CD4-positive, alpha-beta T cell treated with Interleukin-15 for 1 hour (primary cell): Measurements from ENCODE around the gene CUL7.

Source experiments
- DNase-seq: peaks from one replicate; pipeline ENCODE4 v3.0.0-alpha.2; 2020

CUL7 gene

GRCh38 chr6:43076464-43077332 lies 23.0 kb upstream of the CUL7 start:
- DNase-seq: no peak

GRCh38 chr6:43075670-43076463 lies 22.2 kb upstream of the CUL7 start, which contains the start of gene PTK7:
Gene PTK7, plus strand, starts transcription at chr6:43076314. Its CDS starts 175 bp downstream, at chr6:43076489.
- peak; percentile 24 for DNase-seq

- DNase-seq: no peak
These were observed 21.4 kb upstream of the CUL7 start for GRCh38 chr6:43074847-43075669.

GRCh38 chr6:43070028-43070632 lies 16.5 kb upstream of the CUL7 start:
- DNase-seq: no peak

GRCh38 chr6:43062818-43063217 lies 9.2 kb upstream of the CUL7 start:
- no peak for DNase-seq

GRCh38 chr6:43061861-43062260 lies 8.2 kb upstream of the CUL7 start:
- DNase-seq: no peak

- no peak for DNase-seq
These were observed 7.3 kb upstream of the CUL7 start for GRCh38 chr6:43060755-43061633.

GRCh38 chr6:43060034-43060754 lies 6.5 kb upstream of the CUL7 start:
- DNase-seq: no peak

GRCh38 chr6:43059168-43060033 lies 5.8 kb upstream of the CUL7 start, which contains the start of the genes KLC4 and MRPL2:
Gene KLC4, plus strand, starts transcription at chr6:43059631. Its CDS starts 1,705 bp downstream, at chr6:43061336.
Gene MRPL2, minus strand, starts transcription at chr6:43059434. Its CDS starts 53 bp downstream, at chr6:43059381.
- DNase-seq: peak; percentile 98

- DNase-seq: no peak
These were observed 4.9 kb upstream of the CUL7 start for GRCh38 chr6:43058531-43058930.

GRCh38 chr6:43055966-43056365 lies 2.3 kb upstream of the CUL7 start:
- DNase-seq: no peak

- no peak for DNase-seq
These were observed 724 bp upstream of the CUL7 start for GRCh38 chr6:43054206-43054943.

GRCh38 chr6:43052842-43053544 lies 658 bp downstream of the CUL7 start:
- no peak for DNase-seq

GRCh38 chr6:43052225-43052841 lies 1.3 kb downstream of the CUL7 start:
- DNase-seq: no peak

GRCh38 chr6:43050981-43051380 lies 2.7 kb downstream of the CUL7 start:
- no peak for DNase-seq

GRCh38 chr6:43047998-43048397 lies 5.7 kb downstream of the CUL7 start:
- no peak for DNase-seq

GRCh38 chr6:43045371-43045930 lies 8.2 kb downstream of the CUL7 start:
- DNase-seq: no peak
